ENCODE data around the gene TTC39A.

The TTC39A gene

DNA sequence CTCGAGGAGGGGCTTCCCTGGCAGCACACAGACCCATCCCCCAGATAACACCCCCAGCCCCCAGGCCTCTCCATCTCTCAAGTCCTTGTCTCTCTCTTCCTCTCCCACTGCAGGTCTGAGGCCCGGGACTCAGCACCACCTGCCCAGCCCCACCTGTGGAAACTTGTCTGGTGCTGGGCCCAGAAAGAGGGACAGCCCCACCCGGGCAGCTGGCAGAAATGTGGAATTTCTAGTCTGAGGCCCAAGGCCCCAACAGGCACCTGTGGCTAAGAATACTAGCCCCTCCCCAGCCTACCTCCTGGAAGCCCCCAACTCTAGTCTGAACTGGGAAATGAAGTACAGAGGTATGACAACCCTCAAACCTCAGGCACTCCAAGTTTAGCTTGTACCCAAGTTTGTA is 15.4 kb downstream of the TTC39A start:
- no peak for DNase-seq (ENCODE audit: low spot score)

- DNase-seq (ENCODE audit: low spot score) = no peak
Observed at GRCh38 chr1:51313961-51314777, 16.2 kb downstream of the TTC39A start.

- DNase-seq (ENCODE audit: low spot score) = no peak
Observed at GRCh38 chr1:51313268-51313852, 17.0 kb downstream of the TTC39A start.

DNA sequence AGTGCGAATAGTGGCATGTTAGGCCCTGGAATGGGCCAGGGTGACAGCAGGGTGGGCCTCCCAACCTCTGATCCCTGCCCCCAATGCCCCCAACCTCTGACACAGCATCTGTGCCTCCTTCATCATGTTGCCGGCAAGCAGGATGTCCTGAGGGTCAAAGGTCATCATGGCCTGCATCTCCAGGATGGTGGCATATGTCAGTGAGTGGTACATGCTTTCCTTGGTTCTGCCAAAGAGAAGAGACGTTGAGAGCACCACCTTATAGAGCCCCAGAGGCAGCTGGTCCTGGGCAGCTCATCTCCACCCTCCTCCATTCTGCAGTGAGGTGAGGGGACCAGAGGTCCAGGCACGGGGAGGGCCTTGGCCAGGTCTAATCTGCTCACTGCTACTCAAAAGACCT is 17.6 kb downstream of the TTC39A start:
- DNase-seq (ENCODE audit: low spot score) = no peak

GRCh38 chr1:51311826-51312225 is 18.5 kb downstream of the TTC39A start:
- DNase-seq (ENCODE audit: low spot score) = no peak

GRCh38 chr1:51310871-51311613 is 19.3 kb downstream of the TTC39A start:
- DNase-seq (ENCODE audit: low spot score) = no peak

GRCh38 chr1:51309291-51309690 is 21.1 kb downstream of the TTC39A start:
- DNase-seq (ENCODE audit: low spot score) = no peak

GRCh38 chr1:51308636-51309035 is 21.7 kb downstream of the TTC39A start:
- no peak for DNase-seq (ENCODE audit: low spot score)

- DNase-seq (ENCODE audit: low spot score) = no peak
Observed at GRCh38 chr1:51306950-51307349, 23.4 kb downstream of the TTC39A start.

GRCh38 chr1:51305371-51305823 is 25.0 kb downstream of the TTC39A start:
- no peak for DNase-seq (ENCODE audit: low spot score)

DNA sequence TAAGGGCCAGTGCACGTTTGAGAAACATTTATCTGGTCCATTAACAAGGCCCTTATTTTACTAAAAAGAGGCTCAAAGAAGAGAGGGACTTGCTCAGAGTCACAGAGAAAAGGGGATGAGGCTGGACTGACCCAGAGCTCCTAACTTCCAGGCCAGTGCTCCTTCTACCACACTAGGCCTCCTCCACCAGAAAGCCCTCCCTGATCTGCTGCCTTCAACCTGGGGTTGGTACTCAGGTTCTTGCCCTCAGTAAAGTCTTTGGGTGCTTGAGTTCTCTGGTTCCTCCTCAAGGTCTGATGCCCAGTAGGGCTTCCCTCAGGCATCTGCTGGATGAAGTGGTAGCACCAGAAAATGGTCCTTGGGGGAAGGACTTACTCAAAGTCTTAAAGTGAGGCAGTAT is 26.0 kb downstream of the TTC39A start:
- DNase-seq (ENCODE audit: low spot score) = no peak

GRCh38 chr1:51303751-51304251 is 26.6 kb downstream of the TTC39A start:
- DNase-seq (ENCODE audit: low spot score) = no peak

- DNase-seq (ENCODE audit: low spot score) = no peak
Observed at GRCh38 chr1:51303315-51303714, 27.0 kb downstream of the TTC39A start.

- no peak for DNase-seq (ENCODE audit: low spot score)
Observed at GRCh38 chr1:51302746-51303145, 27.6 kb downstream of the TTC39A start.

GRCh38 chr1:51302270-51302669 is 28.1 kb downstream of the TTC39A start:
- DNase-seq (ENCODE audit: low spot score) = no peak

- DNase-seq (ENCODE audit: low spot score) = no peak
Observed at GRCh38 chr1:51301844-51302162, 28.6 kb downstream of the TTC39A start.

- DNase-seq (ENCODE audit: low spot score) = no peak
Observed at GRCh38 chr1:51301152-51301843, 29.1 kb downstream of the TTC39A start.

GRCh38 chr1:51299981-51300670 is 30.2 kb downstream of the TTC39A start:
- DNase-seq (ENCODE audit: low spot score) = no peak

DNA sequence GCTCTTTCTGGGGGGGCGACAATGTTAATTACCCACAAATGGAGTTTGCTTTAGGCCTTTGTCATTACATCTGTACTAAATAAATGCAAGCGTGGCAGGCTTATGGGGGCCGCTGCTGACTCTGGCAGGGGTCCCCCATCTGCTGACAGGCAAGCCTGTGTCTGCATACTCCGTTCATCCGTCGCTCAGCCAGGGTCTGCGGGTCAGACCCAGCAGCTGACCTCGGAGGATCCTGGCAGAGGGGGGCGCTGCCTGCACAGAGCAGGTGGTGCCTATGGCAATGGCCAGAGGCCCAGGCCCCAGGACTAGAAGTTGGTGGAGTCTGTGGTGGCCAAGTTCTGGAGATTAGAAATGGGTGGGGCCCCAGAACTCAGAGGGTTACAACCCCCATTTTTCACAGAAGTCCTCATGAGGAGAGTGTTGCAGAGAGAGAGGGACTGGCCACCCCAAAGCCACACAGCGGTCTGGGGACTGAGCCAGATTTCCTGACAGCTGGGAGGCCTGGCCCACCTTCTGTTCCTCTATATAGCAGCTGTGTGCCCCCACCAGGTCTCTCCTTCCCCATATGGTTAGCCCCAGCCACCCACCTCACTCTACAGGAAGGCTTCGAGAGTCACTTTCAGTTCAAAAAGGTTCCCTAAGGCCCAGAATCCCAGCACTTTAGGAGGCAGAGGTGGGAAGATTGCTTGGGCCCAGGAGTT is 31.0 kb downstream of the TTC39A start:
- no peak for DNase-seq (ENCODE audit: low spot score)

- DNase-seq (ENCODE audit: low spot score) = no peak
Observed at GRCh38 chr1:51298322-51298705, 32.0 kb downstream of the TTC39A start.

Data from Ammon's horn (tissue), 1 donor.